A549 (cell line): ENCODE data around the gene PSMC3IP.

Experiments
- FOXS1 ChIP-seq: fragments of 250-450 bp; sonication (Bioruptor Pico); IDR thresholded peaks from 2 replicates; pipeline ENCODE4 v1.5.0; 2020; ENCODE audit warnings: mild to moderate bottlenecking, moderate library complexity
- SMC3 ChIP-seq: fragments of >200 bp; sonication (Bioruptor Twin); formaldehyde crosslinking; IDR thresholded peaks from 3 replicates; pipeline ENCODE4 v1.6.1; 2018; ENCODE audit warnings: inconsistent platforms
- SREBF2 ChIP-seq: fragments of 450-650 bp; IDR thresholded peaks from 2 replicates; pipeline ENCODE4 v1.6.1; 2014; ENCODE audit warnings: mild to moderate bottlenecking, moderate library complexity
- TF ChIP-seq, protein P1 (sequence below): fragments of >200 bp; sonication (Bioruptor Twin); formaldehyde crosslinking; IDR thresholded peaks from 3 replicates; pipeline ENCODE4 v1.5.1; 2016
- TF ChIP-seq, protein P2 (sequence below): IDR thresholded peaks from 2 replicates; pipeline ENCODE4 v1.6.1; 2012
- TF ChIP-seq, protein P3 (sequence below): IDR thresholded peaks from 2 replicates; pipeline ENCODE4 v1.6.1; 2012

DNA sequence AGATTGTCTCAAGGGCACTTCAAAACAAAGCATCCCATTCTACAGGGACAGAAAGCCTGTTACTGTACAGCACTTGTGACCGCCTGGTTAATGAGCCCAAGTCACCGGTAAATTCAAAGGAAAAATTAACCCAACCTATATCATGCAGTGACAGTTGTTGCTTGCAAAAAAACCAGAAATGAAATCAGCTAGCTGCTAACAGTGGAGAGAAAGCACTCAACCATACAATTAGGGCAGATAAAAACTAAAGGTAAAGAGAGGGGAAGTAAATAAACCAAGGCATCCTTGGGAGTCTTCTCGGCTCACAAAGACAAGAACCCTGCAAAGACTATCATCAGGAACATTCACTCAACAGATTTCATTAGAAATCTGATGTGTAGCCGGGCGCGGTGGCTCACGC, 25.8 kb upstream of the PSMC3IP start:
- TF ChIP-seq SREBF2: no peak
- TF ChIP-seq, protein P1, sequence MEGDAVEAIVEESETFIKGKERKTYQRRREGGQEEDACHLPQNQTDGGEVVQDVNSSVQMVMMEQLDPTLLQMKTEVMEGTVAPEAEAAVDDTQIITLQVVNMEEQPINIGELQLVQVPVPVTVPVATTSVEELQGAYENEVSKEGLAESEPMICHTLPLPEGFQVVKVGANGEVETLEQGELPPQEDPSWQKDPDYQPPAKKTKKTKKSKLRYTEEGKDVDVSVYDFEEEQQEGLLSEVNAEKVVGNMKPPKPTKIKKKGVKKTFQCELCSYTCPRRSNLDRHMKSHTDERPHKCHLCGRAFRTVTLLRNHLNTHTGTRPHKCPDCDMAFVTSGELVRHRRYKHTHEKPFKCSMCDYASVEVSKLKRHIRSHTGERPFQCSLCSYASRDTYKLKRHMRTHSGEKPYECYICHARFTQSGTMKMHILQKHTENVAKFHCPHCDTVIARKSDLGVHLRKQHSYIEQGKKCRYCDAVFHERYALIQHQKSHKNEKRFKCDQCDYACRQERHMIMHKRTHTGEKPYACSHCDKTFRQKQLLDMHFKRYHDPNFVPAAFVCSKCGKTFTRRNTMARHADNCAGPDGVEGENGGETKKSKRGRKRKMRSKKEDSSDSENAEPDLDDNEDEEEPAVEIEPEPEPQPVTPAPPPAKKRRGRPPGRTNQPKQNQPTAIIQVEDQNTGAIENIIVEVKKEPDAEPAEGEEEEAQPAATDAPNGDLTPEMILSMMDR: no peak
- no peak for TF ChIP-seq FOXS1 (CRISPR knock-in tag)
- TF ChIP-seq, protein P2, sequence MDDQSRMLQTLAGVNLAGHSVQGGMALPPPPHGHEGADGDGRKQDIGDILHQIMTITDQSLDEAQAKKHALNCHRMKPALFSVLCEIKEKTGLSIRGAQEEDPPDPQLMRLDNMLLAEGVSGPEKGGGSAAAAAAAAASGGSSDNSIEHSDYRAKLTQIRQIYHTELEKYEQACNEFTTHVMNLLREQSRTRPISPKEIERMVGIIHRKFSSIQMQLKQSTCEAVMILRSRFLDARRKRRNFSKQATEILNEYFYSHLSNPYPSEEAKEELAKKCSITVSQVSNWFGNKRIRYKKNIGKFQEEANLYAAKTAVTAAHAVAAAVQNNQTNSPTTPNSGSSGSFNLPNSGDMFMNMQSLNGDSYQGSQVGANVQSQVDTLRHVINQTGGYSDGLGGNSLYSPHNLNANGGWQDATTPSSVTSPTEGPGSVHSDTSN: no peak
- TF ChIP-seq, protein P3, sequence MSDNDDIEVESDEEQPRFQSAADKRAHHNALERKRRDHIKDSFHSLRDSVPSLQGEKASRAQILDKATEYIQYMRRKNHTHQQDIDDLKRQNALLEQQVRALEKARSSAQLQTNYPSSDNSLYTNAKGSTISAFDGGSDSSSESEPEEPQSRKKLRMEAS: no peak
- TF ChIP-seq SMC3: no peak
